DND-41 (cell line): ENCODE data around the gene TIGD7.

Source experiments
- EZH2 ChIP-seq: IDR thresholded peaks from 3 replicates; pipeline ENCODE4 v1.6.1; 2012; ENCODE audit warnings: borderline replicate concordance, low read depth, mild to moderate bottlenecking, moderate library complexity, low read length, inconsistent platforms; ENCODE audit not compliant: severe bottlenecking
- TF ChIP-seq, protein P1 (sequence below): IDR thresholded peaks from 2 replicates; pipeline ENCODE4 v1.5.1; 2012; ENCODE audit warnings: borderline replicate concordance, low read length, moderate library complexity, mild to moderate bottlenecking; ENCODE audit not compliant: poor library complexity, severe bottlenecking; ENCODE audit errors: extremely low read depth

DNA sequence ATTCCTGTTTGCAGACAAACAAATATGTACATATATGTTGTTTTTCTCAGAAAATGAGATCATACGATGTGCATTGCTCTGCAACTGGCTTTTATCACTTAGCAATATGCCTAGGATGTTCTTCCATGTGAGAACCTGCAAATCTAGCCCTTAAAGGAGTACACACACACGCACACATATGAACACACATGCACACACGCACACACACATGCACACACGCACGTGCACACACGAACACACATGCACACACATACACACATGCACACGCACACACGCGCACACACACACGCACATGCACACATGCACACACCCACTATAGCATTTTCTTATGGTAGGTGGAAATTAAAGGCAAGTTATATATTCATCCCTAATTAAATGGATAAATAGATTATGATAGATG is 42.4 kb upstream of the TIGD7 start:
- TF ChIP-seq, protein P1, sequence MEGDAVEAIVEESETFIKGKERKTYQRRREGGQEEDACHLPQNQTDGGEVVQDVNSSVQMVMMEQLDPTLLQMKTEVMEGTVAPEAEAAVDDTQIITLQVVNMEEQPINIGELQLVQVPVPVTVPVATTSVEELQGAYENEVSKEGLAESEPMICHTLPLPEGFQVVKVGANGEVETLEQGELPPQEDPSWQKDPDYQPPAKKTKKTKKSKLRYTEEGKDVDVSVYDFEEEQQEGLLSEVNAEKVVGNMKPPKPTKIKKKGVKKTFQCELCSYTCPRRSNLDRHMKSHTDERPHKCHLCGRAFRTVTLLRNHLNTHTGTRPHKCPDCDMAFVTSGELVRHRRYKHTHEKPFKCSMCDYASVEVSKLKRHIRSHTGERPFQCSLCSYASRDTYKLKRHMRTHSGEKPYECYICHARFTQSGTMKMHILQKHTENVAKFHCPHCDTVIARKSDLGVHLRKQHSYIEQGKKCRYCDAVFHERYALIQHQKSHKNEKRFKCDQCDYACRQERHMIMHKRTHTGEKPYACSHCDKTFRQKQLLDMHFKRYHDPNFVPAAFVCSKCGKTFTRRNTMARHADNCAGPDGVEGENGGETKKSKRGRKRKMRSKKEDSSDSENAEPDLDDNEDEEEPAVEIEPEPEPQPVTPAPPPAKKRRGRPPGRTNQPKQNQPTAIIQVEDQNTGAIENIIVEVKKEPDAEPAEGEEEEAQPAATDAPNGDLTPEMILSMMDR = no peak
- TF ChIP-seq EZH2 = no peak
